ENCODE results near the gene CHMP5. TPM values are rescaled to one million over a fixed set of nuclear protein-coding genes. Genes with fewer than 3 reads are reported as not detected.

Gene CHMP5
- total and polyA plus RNA-seq, 10 of the 15 experiments (the other 5 are each of a cell fraction or from before 2014, with no cell fraction given) = 40.3 to 179 (median 78.6) TPM

- TF ChIP-seq BCLAF1 (IDR thresholded peaks at IDR 0.05) (no peak), KDM1A (IDR thresholded peaks at IDR 0.05; ENCODE audit: borderline replicate concordance) (no peak), SRF (IDR thresholded peaks at IDR 0.05; ENCODE audit: low read depth in 2 of 2, low read length in 2 of 2) (peak in 1 of 2 experiments; percentile 88; a peak in 2 of 4 replicates), SMAD1 (IDR thresholded peaks at IDR 0.05; ENCODE audit: low read depth, partially characterized antibody) (peak; percentile 82), BCL3 (IDR thresholded peaks at IDR 0.05; ENCODE audit: borderline replicate concordance, insufficient read depth, low read depth, low read length, poor library complexity, severe bottlenecking) (no peak), CREM (IDR thresholded peaks at IDR 0.05; ENCODE audit: low read depth) (peak; percentile 20; the same call in 1 of the 2 replicates), USF2 (IDR thresholded peaks at IDR 0.05; ENCODE audit: borderline replicate concordance, low read depth, low read length) (peak; percentile 37; the same call in 1 of the 2 replicates), GABPA (IDR thresholded peaks at IDR 0.05; ENCODE audit: low read depth) (no peak), NFYB (IDR thresholded peaks at IDR 0.05; ENCODE audit: insufficient read depth, low read depth, low read length) (0 out of 2 replicates have a peak, but pooled peaks have one; percentile 10), EGR1 (IDR thresholded peaks at IDR 0.05; ENCODE audit: borderline replicate concordance in 1 of 2, low read depth in 2 of 2, low read length in 2 of 2) (no peak), ZNF24 (IDR thresholded peaks at IDR 0.05) (no peak), ZNF217 (IDR thresholded peaks at IDR 0.05) (no peak), RUNX3 (IDR thresholded peaks at IDR 0.05; ENCODE audit: low read length) (peak; percentile 57), NR2C1 (IDR thresholded peaks at IDR 0.05) (no peak), ZNF274 (IDR thresholded peaks at IDR 0.05; ENCODE audit: insufficient read depth, insufficient read length) (no peak), EP300 (IDR thresholded peaks at IDR 0.05; ENCODE audit: borderline replicate concordance in 1 of 2, control insufficient read depth in 1 of 2, low read depth in 2 of 2, low read length in 2 of 2) (peak; percentile 24 to 43; a peak in 1 of 4 replicates), E2F8 (IDR thresholded peaks at IDR 0.05; ENCODE audit: low read depth, partially characterized antibody) (no peak), SUZ12 (IDR thresholded peaks at IDR 0.05; ENCODE audit: unreplicated experiment) (no peak), DPF2 (IDR thresholded peaks at IDR 0.05) (no peak), MEF2A (IDR thresholded peaks at IDR 0.05; ENCODE audit: insufficient read depth, low read depth, low read length) (0 out of 2 replicates have a peak, but pooled peaks have one; percentile 21), EED (IDR thresholded peaks at IDR 0.05; ENCODE audit: low read depth) (peak; percentile 43; the same call in 1 of the 2 replicates), SMC3 (IDR thresholded peaks at IDR 0.05; ENCODE audit: borderline replicate concordance, low read length) (no peak), CREB1 (IDR thresholded peaks at IDR 0.05; ENCODE audit: low read depth) (0 out of 2 replicates have a peak, but pooled peaks have one; percentile 31)
Measured at GRCh38 chr9:33297432-33297831, 32.6 kb downstream of the CHMP5 start (continued).
